Sigmoid colon (tissue), 7 donors: Measurements from ENCODE around the gene SMIM44. TPM values are rescaled to one million over a fixed set of nuclear protein-coding genes. Genes with fewer than 3 reads are reported as not detected.

Source experiments
- DNase-seq: peaks from one replicate; pipeline ENCODE4 v3.0.0-alpha.2; 2019
- H3K27ac ChIP-seq, 4 donors: fragments of 200-600 bp; sonication (generic); one replicate each; pipeline ENCODE4 v1.5.1; 2016 to 2019; ENCODE audit warnings: mild to moderate bottlenecking in 1 of 4
- H3K27me3 ChIP-seq, 3 donors: fragments of 200-600 bp; sonication (generic); one replicate each; pipeline ENCODE4 v1.5.1; 2019; ENCODE audit warnings: mild to moderate bottlenecking in 1 of 3
- H3K36me3 ChIP-seq, 4 donors: fragments of 200-600 bp; sonication (generic); one replicate each; pipeline ENCODE4 v1.5.1; 2016 to 2019
- H3K4me1 ChIP-seq, 4 donors: fragments of 200-600 bp; sonication (generic); one replicate each; pipeline ENCODE4 v1.5.1; 2017 to 2019
- H3K4me3 ChIP-seq, 4 donors: fragments of 200-600 bp; sonication (generic); one replicate each; pipeline ENCODE4 v1.5.1; 2017 to 2019; ENCODE audit warnings: mild to moderate bottlenecking in 2 of 4, moderate library complexity in 1 of 4
- H3K9me3 ChIP-seq, 4 donors: fragments of 200-600 bp in 3 of 4; sonication (generic) in 3 of 4; one replicate each; pipeline versions ENCODE4 v1.5.1 to v1.6.1; 2013 to 2019
- EP300 ChIP-seq, 4 donors: sonication (generic); formaldehyde crosslinking; IDR thresholded peaks; one replicate each; pipeline ENCODE4 v1.6.1; 2017; ENCODE audit warnings: antibody characterized with exemption in 4 of 4
- POLR2A ChIP-seq, 2 donors: fragments of 450-650 bp; IDR thresholded peaks; one replicate each; pipeline ENCODE4 v1.6.1; 2016; ENCODE audit warnings: antibody characterized with exemption in 2 of 2, mild to moderate bottlenecking in 2 of 2, moderate library complexity in 2 of 2
- POLR2AphosphoS5 ChIP-seq, 4 donors: sonication (generic); formaldehyde crosslinking; IDR thresholded peaks; one replicate each; pipeline ENCODE4 v1.6.1; 2017; ENCODE audit warnings: antibody characterized with exemption in 4 of 4
- WGBS, 2 donors: extraction: QIAGEN DNeasy Blood & Tissue Kit; methylation state at CpG; one replicate each; pipeline ENCODE4 v1.1.7; 2013; 5-methylcytosine and 5-hydroxymethylcytosine counted together
- intact Hi-C: fragments of 100-400 bp; cut with DNase I; formaldehyde crosslinking; loops from one replicate; pipeline ENCODE4 v1.15.1; 2023
- polyA plus RNA-seq, 3 donors: library from polyadenylated mRNA; stranded (reverse); fragments of 200-250 nt; gene quantifications; one replicate each; pipeline ENCODE4 v1.2.3, GENCODE V29; 2013
- total RNA-seq, 4 donors: library from RNA; depleted of rRNA; stranded (reverse); fragments of >200 nt; gene quantifications; one replicate each; pipeline ENCODE4 v1.1.0, GENCODE V29; 2016
- TF ChIP-seq, protein P1 (sequence below), 4 experiments: fragments of 450-650 bp in 3 of 4; fragments of 200-600 bp in 1 of 4; IDR thresholded peaks; one replicate each; pipeline ENCODE4 v1.5.1; 2016 to 2019; ENCODE audit warnings: antibody characterized with exemption in 4 of 4, mild to moderate bottlenecking in 3 of 4, moderate library complexity in 2 of 4
- donor health status: healthy with polysubstance abuse.
- donor health status: Bipolar disorder and iron deficiency.
- donor health status: healthy.

The SMIM44 gene
- total and polyA plus RNA-seq, 7 donors = 2.9 TPM; not detected in 6

DNA sequence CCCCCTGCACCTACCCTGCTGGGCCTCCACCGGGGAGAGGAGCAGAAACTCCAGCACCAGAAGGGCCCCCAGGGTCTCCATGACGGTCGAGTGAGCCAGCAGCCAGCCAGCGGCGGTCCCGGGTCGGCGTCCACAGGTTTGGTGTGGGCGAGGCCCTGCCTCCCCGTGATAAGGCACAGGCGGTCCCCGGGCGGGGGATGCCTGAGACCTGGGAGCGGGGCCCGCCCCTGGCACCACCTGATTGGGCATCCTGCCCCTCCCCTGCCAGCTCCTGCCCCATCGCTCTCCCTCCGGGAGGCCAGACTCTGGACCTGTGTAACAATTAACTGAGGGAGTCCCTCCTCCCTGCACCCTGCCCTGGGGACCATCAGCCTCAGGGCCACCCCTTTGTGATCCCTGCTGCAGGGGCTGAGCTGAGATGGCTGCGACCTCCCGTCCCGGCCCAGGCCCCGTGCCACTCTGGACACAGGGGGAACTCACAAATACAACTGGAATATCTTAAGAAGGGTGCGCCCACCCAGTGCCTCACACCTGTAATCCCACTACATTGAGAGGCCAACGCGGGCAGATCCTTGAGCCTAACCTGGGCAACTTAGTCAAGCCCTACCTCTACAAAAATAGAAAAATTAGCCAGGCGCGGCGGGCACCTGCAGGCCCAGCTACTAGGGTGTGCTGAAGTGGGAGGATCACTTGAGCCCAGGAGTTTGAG lies 2.7 kb downstream of the SMIM44 start, which contains the start of gene SMIM24:
Gene SMIM24 (minus strand): TSS at position 143 of the 709 bp plus-strand sequence. CDS start 62 bp downstream, at position 81.
- Histone ChIP-seq H3K36me3 (no peaks in the 10 kb centered on the region), H3K4me3 (no peak within 1 kb of the TSS), H3K27me3 (peaks cover 20 to 67% (median 48%) of the 10 kb centered on the region in 3 donors), H3K4me1 (no peaks in the 10 kb centered on the region), H3K27ac (no peak within 1 kb of the TSS), H3K9me3 (no peaks in the 10 kb centered on the region)
- TF ChIP-seq POLR2A (IDR thresholded peaks at IDR 0.05) (peak in 1 of 2 donors; percentile 10), EP300 (IDR thresholded peaks at IDR 0.05) (no peak), POLR2AphosphoS5 (IDR thresholded peaks at IDR 0.05) (no peak)
- TF ChIP-seq, protein P1, sequence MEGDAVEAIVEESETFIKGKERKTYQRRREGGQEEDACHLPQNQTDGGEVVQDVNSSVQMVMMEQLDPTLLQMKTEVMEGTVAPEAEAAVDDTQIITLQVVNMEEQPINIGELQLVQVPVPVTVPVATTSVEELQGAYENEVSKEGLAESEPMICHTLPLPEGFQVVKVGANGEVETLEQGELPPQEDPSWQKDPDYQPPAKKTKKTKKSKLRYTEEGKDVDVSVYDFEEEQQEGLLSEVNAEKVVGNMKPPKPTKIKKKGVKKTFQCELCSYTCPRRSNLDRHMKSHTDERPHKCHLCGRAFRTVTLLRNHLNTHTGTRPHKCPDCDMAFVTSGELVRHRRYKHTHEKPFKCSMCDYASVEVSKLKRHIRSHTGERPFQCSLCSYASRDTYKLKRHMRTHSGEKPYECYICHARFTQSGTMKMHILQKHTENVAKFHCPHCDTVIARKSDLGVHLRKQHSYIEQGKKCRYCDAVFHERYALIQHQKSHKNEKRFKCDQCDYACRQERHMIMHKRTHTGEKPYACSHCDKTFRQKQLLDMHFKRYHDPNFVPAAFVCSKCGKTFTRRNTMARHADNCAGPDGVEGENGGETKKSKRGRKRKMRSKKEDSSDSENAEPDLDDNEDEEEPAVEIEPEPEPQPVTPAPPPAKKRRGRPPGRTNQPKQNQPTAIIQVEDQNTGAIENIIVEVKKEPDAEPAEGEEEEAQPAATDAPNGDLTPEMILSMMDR (IDR thresholded peaks at IDR 0.05) = no peak
- intact Hi-C loops = no loop called here
- no peak for DNase-seq
- 20 to 47% methylated on average over 27 of the region's 27 CpGs for WGBS, 2 donors

DNA sequence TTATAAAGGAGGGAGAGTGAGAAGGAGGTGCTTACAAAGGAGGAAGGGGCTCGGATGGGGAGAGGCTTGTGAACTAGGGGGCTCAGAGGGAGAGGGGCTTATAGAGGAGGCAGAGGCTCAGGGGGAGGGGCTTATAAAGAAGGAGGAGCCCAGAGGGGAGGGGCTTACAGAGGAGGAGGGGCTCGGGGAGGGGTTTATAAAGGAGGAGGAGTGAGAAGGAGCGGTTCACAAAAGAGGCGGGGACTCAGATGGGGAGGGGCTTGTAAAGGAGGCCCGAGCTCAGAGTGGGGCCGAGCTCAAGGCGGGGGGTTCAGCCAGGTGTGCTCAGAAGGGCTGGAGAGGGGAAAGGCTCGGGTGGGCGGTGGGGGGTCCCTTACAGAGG lies 3.4 kb downstream of the SMIM44 start:
- no peak for TF ChIP-seq POLR2A (IDR thresholded peaks at IDR 0.05)
- TF ChIP-seq POLR2AphosphoS5 (IDR thresholded peaks at IDR 0.05) = no peak
- TF ChIP-seq, protein P1 (IDR thresholded peaks at IDR 0.05) = no peak
- TF ChIP-seq EP300 (IDR thresholded peaks at IDR 0.05) = no peak
- Histone ChIP-seq H3K27me3 (peaks cover 20 to 61% (median 48%) of the 10 kb centered on the region in 3 donors), H3K4me3 (no peak overlapping the region), H3K36me3 (no peaks in the 10 kb centered on the region), H3K27ac (no peak overlapping the region), H3K4me1 (no peaks in the 10 kb centered on the region), H3K9me3 (no peaks in the 10 kb centered on the region)
- intact Hi-C loops = no loop called here
- WGBS, 2 donors = 19 to 51% methylated on average over 9 of the region's 9 CpGs
- no peak for DNase-seq

DNA sequence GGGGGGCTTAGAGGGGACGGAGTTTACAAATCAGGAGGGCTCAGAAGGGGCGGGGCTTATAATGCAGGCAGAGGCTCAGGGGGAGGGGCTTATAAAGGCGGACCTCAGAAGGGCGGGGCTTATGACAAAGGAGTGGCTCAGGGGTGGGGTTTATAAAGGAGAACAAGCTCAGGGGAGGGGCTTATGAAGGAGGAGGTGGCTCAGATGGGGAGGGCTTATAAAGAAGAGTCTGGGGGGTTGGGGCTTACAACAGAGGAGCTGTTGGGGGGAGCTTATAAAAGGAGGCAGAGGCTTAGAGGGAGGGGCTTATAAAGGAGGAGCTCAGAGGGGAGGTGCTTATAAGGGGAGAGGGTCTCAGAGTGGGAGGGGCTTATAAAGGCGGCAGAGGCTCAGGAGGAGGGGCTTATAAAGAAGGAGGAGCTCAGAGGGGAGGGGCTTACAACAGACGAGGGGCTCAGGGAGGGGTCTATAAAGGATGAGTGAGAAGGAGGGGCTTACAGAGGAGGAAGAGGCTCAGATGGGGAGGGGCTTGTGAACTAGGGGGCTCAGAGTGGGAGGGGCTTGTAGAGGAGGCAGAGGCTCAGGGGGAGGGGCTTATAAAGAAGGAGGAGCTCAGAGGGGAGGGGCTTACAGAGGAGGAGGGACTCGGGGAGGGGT lies 3.9 kb downstream of the SMIM44 start:
- Histone ChIP-seq H3K27me3 (peaks cover 20 to 58% (median 52%) of the 10 kb centered on the region in 3 donors), H3K36me3 (no peaks in the 10 kb centered on the region), H3K9me3 (no peaks in the 10 kb centered on the region), H3K4me1 (no peaks in the 10 kb centered on the region), H3K27ac (no peak overlapping the region), H3K4me3 (no peak overlapping the region)
- TF ChIP-seq POLR2A (IDR thresholded peaks at IDR 0.05) (no peak), EP300 (IDR thresholded peaks at IDR 0.05) (no peak), POLR2AphosphoS5 (IDR thresholded peaks at IDR 0.05) (no peak)
- TF ChIP-seq, protein P1 (IDR thresholded peaks at IDR 0.05) = no peak
- WGBS, 2 donors = 29 to 33% methylated on average over 7 of the region's 7 CpGs
- no peak for DNase-seq
- intact Hi-C loops = no loop called here

DNA sequence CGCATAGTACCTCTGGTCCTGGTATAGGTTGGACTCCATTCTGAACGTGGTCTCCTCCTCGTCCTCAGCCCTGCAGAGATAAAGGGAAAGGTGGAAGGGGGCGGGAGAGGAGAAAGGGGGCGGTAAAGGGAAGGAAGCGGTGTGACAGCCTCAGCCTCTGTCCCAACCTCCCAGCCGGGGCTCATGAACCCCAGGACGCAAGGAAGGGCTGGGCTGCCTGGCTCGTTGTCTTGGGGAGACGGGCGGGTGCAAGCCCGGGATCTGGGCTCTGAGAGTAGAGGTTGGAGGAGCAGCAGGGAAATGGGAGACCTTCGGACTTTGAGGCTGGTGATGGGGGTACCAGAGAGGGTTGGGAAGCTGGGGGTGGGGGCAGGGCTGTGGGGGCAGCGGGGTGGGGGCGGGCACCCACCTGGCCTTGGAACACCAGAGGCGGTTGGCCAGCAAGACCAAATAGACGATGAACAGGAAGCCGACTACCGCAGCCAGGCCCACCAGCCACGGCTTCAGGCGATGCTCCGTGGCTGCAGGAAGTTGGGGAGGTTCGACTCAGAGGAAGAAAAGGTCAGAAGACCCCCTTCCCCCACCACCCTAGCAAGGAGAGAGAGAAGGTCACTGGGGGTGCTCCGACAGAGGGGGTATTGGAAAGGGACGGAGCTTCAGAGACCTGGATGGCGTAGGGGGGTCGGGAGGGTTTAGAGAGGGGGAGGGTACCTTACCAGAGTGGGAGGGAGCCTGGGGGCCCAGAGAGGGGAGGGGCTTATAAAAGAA lies 4.6 kb downstream of the SMIM44 start:
- Histone ChIP-seq H3K4me1 (no peaks in the 10 kb centered on the region), H3K27ac (no peak overlapping the region), H3K27me3 (peaks cover 20 to 55% (median 49%) of the 10 kb centered on the region in 3 donors), H3K4me3 (no peak overlapping the region), H3K9me3 (no peaks in the 10 kb centered on the region), H3K36me3 (no peaks in the 10 kb centered on the region)
- TF ChIP-seq POLR2A (IDR thresholded peaks at IDR 0.05) (no peak), POLR2AphosphoS5 (IDR thresholded peaks at IDR 0.05) (no peak), EP300 (IDR thresholded peaks at IDR 0.05) (no peak)
- TF ChIP-seq, protein P1 (IDR thresholded peaks at IDR 0.05) = no peak
- intact Hi-C loops = no loop called here
- WGBS, 2 donors = 26 to 72% methylated on average over 27 of the region's 27 CpGs
- no peak for DNase-seq
